Left lung (tissue), 10 donors: ENCODE results near the gene ASB10. TPM values are rescaled to one million over a fixed set of nuclear protein-coding genes. Genes with fewer than 3 reads are reported as not detected.

Experiments used
- ATAC-seq: fragments of 200-7000 bp; cut with Tn5 transposase; one replicate; pipeline ENCODE4 v1.9.1; 2020; ENCODE audit warnings: moderate library complexity
- DNase-seq, 4 donors: peaks; one replicate each; pipeline ENCODE4 v3.0.0-alpha.2; 2013 to 2020
- H3K27ac ChIP-seq, 2 donors: fragments of 200-600 bp; sonication (generic) in 1 of 2; one replicate each; pipeline versions ENCODE4 v1.5.0 to v1.8.0; 2020 to 2021
- H3K27me3 ChIP-seq, 2 donors: fragments of 200-600 bp; sonication (generic) in 1 of 2; one replicate each; pipeline versions ENCODE4 v1.5.0 to v1.8.0; 2020 to 2021
- H3K36me3 ChIP-seq, 2 donors: fragments of 200-600 bp; sonication (generic) in 1 of 2; one replicate each; pipeline versions ENCODE4 v1.5.0 to v1.8.0; 2020 to 2021
- H3K4me1 ChIP-seq, 2 donors: fragments of 200-600 bp; one replicate each; pipeline ENCODE4 v1.8.0; 2021
- H3K4me3 ChIP-seq, 2 donors: fragments of 200-600 bp; sonication (generic) in 1 of 2; one replicate each; pipeline versions ENCODE4 v1.5.0 to v1.8.0; 2020 to 2021; ENCODE audit warnings: mild to moderate bottlenecking in 1 of 2
- H3K9me3 ChIP-seq, 2 donors: fragments of 200-600 bp; sonication (generic) in 1 of 2; one replicate each; pipeline versions ENCODE4 v1.5.0 to v1.8.0; 2020 to 2021
- intact Hi-C, 2 donors: fragments of 100-400 bp; cut with DNase I; formaldehyde crosslinking; loops; one replicate each; pipeline versions ENCODE4 v1.11.2 to v1.14.2; 2022
- polyA plus RNA-seq, 6 donors: library from polyadenylated mRNA; unstranded; fragments of 120-200 nt; gene quantifications; one replicate each; pipeline ENCODE4 v1.2.1, GENCODE V29; 2013; ENCODE audit not compliant: insufficient read length in 6 of 6
- total RNA-seq, 2 donors: library from RNA; stranded (reverse); fragmentation: NEBNext Ultra II Directional; extraction: Animal tissue kit (Norgen Biotek cat#: 25700); gene quantifications; one replicate each; pipeline ENCODE4 v1.2.1, GENCODE V29; 2021
- TF ChIP-seq, protein P1 (sequence below), 2 donors: fragments of 200-600 bp; sonication (generic) in 1 of 2; IDR thresholded peaks; one replicate each; pipeline versions ENCODE4 v1.5.0 to v1.8.0; 2021; ENCODE audit warnings: antibody characterized with exemption in 2 of 2
- donor health status: DM: no; HTN: yes; CAD: no.
- donor health status: DM: no; HTN: no; CAD: no.

ASB10 gene
- total and polyA plus RNA-seq, 8 donors = not detected

- H3K36me3 ChIP-seq = peaks cover 0 to 18% of the 10 kb centered on the region in 2 donors
- H3K9me3 ChIP-seq = no peaks in the 10 kb centered on the region
- H3K27me3 ChIP-seq = no peaks in the 10 kb centered on the region
- H3K27ac ChIP-seq = peak overlapping the region; percentile 74 to 86
- DNase-seq (peak in 1 of 4 donors; percentile 24), ATAC-seq (no peak)
- peaks cover 12 to 41% of the 10 kb centered on the region in 2 donors for H3K4me1 ChIP-seq
- peak overlapping the region; percentile 89 to 96 for H3K4me3 ChIP-seq
- intact Hi-C loops = no loop called here
- TF ChIP-seq, protein P1, sequence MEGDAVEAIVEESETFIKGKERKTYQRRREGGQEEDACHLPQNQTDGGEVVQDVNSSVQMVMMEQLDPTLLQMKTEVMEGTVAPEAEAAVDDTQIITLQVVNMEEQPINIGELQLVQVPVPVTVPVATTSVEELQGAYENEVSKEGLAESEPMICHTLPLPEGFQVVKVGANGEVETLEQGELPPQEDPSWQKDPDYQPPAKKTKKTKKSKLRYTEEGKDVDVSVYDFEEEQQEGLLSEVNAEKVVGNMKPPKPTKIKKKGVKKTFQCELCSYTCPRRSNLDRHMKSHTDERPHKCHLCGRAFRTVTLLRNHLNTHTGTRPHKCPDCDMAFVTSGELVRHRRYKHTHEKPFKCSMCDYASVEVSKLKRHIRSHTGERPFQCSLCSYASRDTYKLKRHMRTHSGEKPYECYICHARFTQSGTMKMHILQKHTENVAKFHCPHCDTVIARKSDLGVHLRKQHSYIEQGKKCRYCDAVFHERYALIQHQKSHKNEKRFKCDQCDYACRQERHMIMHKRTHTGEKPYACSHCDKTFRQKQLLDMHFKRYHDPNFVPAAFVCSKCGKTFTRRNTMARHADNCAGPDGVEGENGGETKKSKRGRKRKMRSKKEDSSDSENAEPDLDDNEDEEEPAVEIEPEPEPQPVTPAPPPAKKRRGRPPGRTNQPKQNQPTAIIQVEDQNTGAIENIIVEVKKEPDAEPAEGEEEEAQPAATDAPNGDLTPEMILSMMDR (IDR thresholded peaks at IDR 0.05) = no peak
These were observed 41.2 kb upstream of the ASB10 start for GRCh38 chr7:151228024-151228866.

DNA sequence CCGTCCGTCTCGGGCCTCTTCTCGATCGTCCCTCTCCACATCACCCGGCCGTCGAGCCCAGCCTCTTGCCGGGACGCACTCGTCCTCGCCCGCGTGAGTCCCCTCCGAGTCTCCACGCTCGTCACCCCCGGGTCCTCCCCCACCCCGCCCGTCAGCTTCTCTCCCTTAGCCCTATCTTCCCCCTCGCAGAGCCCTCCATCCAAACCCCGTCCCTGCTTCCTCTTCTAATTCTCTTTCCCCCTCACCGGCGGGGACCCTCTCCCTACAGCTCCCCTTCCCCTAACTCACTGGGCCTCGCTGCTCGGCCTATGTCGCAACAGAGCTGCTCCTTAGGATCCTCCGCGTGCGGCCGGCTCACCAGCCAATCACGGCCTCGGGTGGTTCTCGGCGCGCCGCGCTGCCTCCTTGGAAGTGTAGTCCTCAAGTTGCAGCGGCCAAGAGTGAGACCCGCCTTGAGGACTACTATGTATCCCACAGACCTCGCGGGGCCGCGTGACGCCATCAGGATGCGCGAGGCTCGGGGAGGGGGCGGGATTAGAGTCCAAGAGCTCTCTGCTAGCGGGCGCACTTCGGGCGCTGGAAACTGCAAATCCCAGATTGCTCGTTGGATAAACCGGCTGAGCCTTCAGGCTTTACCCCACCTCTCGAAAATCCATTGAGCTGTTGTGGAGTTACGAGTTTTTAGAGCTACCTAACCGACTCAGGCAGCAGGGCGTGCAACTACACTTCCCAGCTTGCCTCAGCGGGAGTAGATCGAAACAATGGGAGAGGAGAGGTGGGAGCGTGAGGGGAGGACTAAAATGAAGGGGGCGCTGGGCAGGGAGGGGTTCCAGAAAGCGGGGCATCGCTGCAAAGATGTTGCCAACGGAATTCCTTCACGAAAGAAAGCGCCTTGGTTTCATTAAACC is 40.1 kb upstream of the ASB10 start, which contains the start of gene ABCF2:
Gene ABCF2, minus strand, starts transcription at position 331 of the 908 bp plus-strand sequence. CDS start 747 bp downstream, outside the sequence.
- DNase-seq (peak; percentile 98 to 100 (median 99)), ATAC-seq (peak; percentile 99)
- Histone ChIP-seq H3K27ac (peak within 1 kb of the TSS; percentile 74 to 86), H3K27me3 (no peaks in the 10 kb centered on the region), H3K4me1 (peaks cover 12 to 34% of the 10 kb centered on the region in 2 donors), H3K9me3 (no peaks in the 10 kb centered on the region), H3K4me3 (peak within 1 kb of the TSS; percentile 89 to 96), H3K36me3 (peaks cover 0 to 29% of the 10 kb centered on the region in 2 donors)
- intact Hi-C loops = no loop called here
- TF ChIP-seq, protein P1 (IDR thresholded peaks at IDR 0.05) = no peak

GRCh38 chr7:151226560-151226874 is 39.5 kb upstream of the ASB10 start:
- peak overlapping the region in 1 of 2 donors; percentile 86 for H3K27ac ChIP-seq
- ATAC-seq (peak; percentile 7), DNase-seq (peak in 1 of 4 donors; percentile 40)

DNA sequence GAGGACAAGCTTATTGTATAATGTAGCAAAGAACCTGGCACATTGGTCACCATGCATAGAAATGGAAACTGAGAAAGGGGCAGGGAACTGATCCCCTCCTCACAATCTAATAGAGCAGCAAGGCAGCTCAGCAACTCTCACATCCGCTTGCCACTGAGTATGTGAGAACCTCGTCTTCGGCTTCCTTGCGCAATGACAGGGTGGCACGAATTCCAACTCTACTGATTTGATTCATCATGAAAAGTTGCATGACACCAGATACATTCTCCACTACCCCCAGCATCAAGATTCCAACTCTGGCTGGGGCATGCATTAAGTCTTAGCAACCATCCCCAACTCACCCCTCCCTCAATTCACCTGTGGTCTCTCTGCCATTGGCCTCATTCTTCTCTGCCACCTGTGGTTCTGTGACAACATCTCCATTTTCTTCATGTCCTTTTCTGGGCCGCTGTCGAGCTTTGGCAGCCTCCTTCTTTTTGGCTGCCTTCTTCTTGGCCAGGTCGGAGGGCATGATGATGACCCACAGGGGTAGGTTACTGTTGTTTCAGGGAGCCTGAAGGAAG is 39.0 kb upstream of the ASB10 start:
- H3K9me3 ChIP-seq = no peaks in the 10 kb centered on the region
- DNase-seq (peak in 1 of 4 donors; percentile 31), ATAC-seq (no peak)
- TF ChIP-seq, protein P1 (IDR thresholded peaks at IDR 0.05) = no peak
- peaks cover 10 to 28% of the 10 kb centered on the region in 2 donors for H3K4me1 ChIP-seq
- no peak overlapping the region for H3K27ac ChIP-seq
- peak overlapping the region; percentile 89 to 96 for H3K4me3 ChIP-seq
- H3K27me3 ChIP-seq = no peaks in the 10 kb centered on the region
- peaks cover 0 to 40% of the 10 kb centered on the region in 2 donors for H3K36me3 ChIP-seq
- intact Hi-C loops = no loop called here

More at GRCh38 chr7:151226560-151226874, 39.5 kb upstream of the ASB10 start:
- Histone ChIP-seq H3K36me3 (peaks cover 0 to 35% of the 10 kb centered on the region in 2 donors), H3K4me3 (peak overlapping the region; percentile 89 to 96), H3K9me3 (no peaks in the 10 kb centered on the region), H3K27me3 (no peaks in the 10 kb centered on the region), H3K4me1 (peaks cover 10 to 28% of the 10 kb centered on the region in 2 donors)
- intact Hi-C loops = no loop called here
- TF ChIP-seq, protein P1 (IDR thresholded peaks at IDR 0.05) = no peak
